ENCODE measurements around the gene XPOT.

DNA sequence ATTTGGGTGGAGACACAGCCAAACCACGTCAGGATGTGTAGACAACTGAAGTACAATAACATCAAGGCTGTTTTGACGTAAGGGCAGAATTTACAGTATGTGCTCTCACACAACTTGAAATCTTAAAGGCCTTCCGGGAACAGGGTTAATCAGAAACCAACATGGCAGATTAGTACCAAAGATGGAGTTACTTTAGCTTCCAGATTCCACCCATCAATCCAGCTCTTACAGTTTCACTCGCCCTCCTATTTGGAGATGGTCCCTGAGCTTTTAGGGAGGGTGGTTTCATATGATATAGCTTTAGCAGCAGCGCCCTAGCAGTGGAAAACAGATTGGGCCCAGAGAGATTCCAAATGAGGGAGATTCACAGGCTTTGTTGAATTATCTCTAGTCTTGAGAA lies 2.0 kb upstream of the XPOT start:
- TF ChIP-seq EP300 (IDR thresholded peaks at IDR 0.05) (no peak), POLR2AphosphoS5 (IDR thresholded peaks at IDR 0.05) (no peak)
- TF ChIP-seq, protein P1, sequence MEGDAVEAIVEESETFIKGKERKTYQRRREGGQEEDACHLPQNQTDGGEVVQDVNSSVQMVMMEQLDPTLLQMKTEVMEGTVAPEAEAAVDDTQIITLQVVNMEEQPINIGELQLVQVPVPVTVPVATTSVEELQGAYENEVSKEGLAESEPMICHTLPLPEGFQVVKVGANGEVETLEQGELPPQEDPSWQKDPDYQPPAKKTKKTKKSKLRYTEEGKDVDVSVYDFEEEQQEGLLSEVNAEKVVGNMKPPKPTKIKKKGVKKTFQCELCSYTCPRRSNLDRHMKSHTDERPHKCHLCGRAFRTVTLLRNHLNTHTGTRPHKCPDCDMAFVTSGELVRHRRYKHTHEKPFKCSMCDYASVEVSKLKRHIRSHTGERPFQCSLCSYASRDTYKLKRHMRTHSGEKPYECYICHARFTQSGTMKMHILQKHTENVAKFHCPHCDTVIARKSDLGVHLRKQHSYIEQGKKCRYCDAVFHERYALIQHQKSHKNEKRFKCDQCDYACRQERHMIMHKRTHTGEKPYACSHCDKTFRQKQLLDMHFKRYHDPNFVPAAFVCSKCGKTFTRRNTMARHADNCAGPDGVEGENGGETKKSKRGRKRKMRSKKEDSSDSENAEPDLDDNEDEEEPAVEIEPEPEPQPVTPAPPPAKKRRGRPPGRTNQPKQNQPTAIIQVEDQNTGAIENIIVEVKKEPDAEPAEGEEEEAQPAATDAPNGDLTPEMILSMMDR (IDR thresholded peaks at IDR 0.05) = no peak

Measured in esophagus muscularis mucosa (tissue), 4 donors.